IMR-90 (cell line): ENCODE measurements around the gene TMPRSS9. TPM values are rescaled to one million over a fixed set of nuclear protein-coding genes. Genes with fewer than 3 reads are reported as not detected.

ENCODE experiments used
- ATAC-seq: fragments of 200-7000 bp; cut with Tn5 transposase; 2 replicates; pipeline ENCODE4 v1.9.1; 2020; ENCODE audit warnings: low read depth, mild to moderate bottlenecking, moderate library complexity
- BruUV-seq: library from RNA; stranded (reverse); fragments of 400-500 nt; replicated peaks from 2 replicates; lab custom pipeline; 2021; lab: Mats Ljungman, UMichigan
- CTCF ChIA-PET: fragments of 300-600 bp; formaldehyde crosslinking; extraction: SDS; loops from one replicate; lab custom pipeline; 2021; ENCODE audit warnings: antibody characterized with exemption; lab: Yijun Ruan, JAX
- POLR2A ChIA-PET: fragments of 300-600 bp; sonication (Branson Sonifier 250); formaldehyde crosslinking; loops from one replicate; lab custom pipeline; 2022; ENCODE audit warnings: antibody characterized with exemption; ENCODE audit not compliant: unreplicated experiment; lab: Charles Lee
- DNase-seq: peaks from one replicate; pipeline ENCODE4 v3.0.0; 2013
- H2AFZ ChIP-seq: replicated peaks from 2 replicates; pipeline ENCODE3; 2013; ENCODE audit warnings: low read length, mild to moderate bottlenecking; ENCODE audit not compliant: poor library complexity
- H2AK5ac ChIP-seq: 2 replicates; pipeline ENCODE4 v1.6.1; 2013; ENCODE audit warnings: low read depth, low read length, inconsistent platforms
- H2AK9ac ChIP-seq: replicated peaks from 2 replicates; pipeline ENCODE3; 2013; ENCODE audit warnings: mild to moderate bottlenecking, low read depth, low read length, moderate library complexity; ENCODE audit not compliant: poor library complexity
- H2BK120ac ChIP-seq: 2 replicates; pipeline ENCODE4 v1.6.1; 2013; ENCODE audit warnings: low read depth, low read length, inconsistent platforms
- H2BK15ac ChIP-seq: 3 replicates; pipeline ENCODE4 v1.6.1; 2013; ENCODE audit warnings: low read depth, low read length, inconsistent platforms
- H2BK20ac ChIP-seq: 2 replicates; pipeline ENCODE4 v1.6.1; 2013; ENCODE audit warnings: low read depth, mild to moderate bottlenecking, inconsistent platforms, low read length, moderate library complexity
- H2BK5ac ChIP-seq: 2 replicates; pipeline ENCODE4 v1.6.1; 2013; ENCODE audit warnings: mild to moderate bottlenecking, low read depth, low read length, inconsistent platforms; ENCODE audit not compliant: poor library complexity, severe bottlenecking
- H3K14ac ChIP-seq: replicated peaks from 2 replicates; pipeline ENCODE4 v1.6.1; 2013; ENCODE audit warnings: low read depth, low read length, inconsistent platforms
- H3K18ac ChIP-seq: 2 replicates; pipeline ENCODE4 v1.6.1; 2013; ENCODE audit warnings: low read depth, low read length, control low read depth
- H3K23ac ChIP-seq: 2 replicates; pipeline ENCODE4 v1.6.1; 2013; ENCODE audit warnings: low read depth, low read length, inconsistent platforms
- H3K27ac ChIP-seq: 2 replicates; pipeline ENCODE4 v1.5.1; 2013; ENCODE audit warnings: mild to moderate bottlenecking, control low read depth, low read length; ENCODE audit not compliant: insufficient read depth
- H3K27me3 ChIP-seq: 2 replicates; pipeline ENCODE4 v1.6.1; 2013; ENCODE audit warnings: low read length; ENCODE audit not compliant: control insufficient read depth, insufficient read depth
- H3K36me3 ChIP-seq: 2 replicates; pipeline ENCODE4 v1.6.1; 2013; ENCODE audit warnings: low read length, mixed read lengths; ENCODE audit not compliant: control insufficient read depth, insufficient read depth
- H3K4ac ChIP-seq: 2 replicates; pipeline ENCODE4 v1.6.1; 2013; ENCODE audit warnings: low read depth, low read length, inconsistent platforms
- H3K4me1 ChIP-seq: 2 replicates; pipeline ENCODE4 v1.6.1; 2013; ENCODE audit warnings: low read length, mixed read lengths; ENCODE audit not compliant: control insufficient read depth, insufficient read depth
- H3K4me2 ChIP-seq: 2 replicates; pipeline ENCODE4 v1.6.1; 2013; ENCODE audit warnings: low read depth, mild to moderate bottlenecking, control low read depth, low read length, moderate library complexity
- H3K4me3 ChIP-seq: 2 replicates; pipeline ENCODE4 v1.5.1; 2013; ENCODE audit warnings: low read depth, mild to moderate bottlenecking, control low read depth, low read length, moderate library complexity; ENCODE audit not compliant: insufficient read depth
- H3K56ac ChIP-seq: 2 replicates; pipeline ENCODE4 v1.6.1; 2013; ENCODE audit warnings: low read length, inconsistent platforms; ENCODE audit not compliant: insufficient read depth; ENCODE audit errors: extremely low read depth
- H3K79me1 ChIP-seq, 2 experiments: 2 replicates each; pipeline ENCODE4 v1.6.1; 2013; ENCODE audit warnings: low read length in 2 of 2, inconsistent platforms in 1 of 2, low read depth in 1 of 2
- H3K9ac ChIP-seq: 2 replicates; pipeline ENCODE4 v1.6.1; 2013; ENCODE audit warnings: low read depth, low read length, control low read depth
- H3K9me1 ChIP-seq: 2 replicates; pipeline ENCODE4 v1.6.1; 2013; ENCODE audit warnings: low read length, inconsistent platforms; ENCODE audit not compliant: insufficient read depth
- H3K9me3 ChIP-seq: 2 replicates; pipeline ENCODE4 v1.6.1; 2013; ENCODE audit warnings: low read length; ENCODE audit not compliant: control insufficient read depth, insufficient read depth
- H4K20me1 ChIP-seq: 2 replicates; pipeline ENCODE4 v1.6.1; 2013; ENCODE audit warnings: low read length, inconsistent platforms; ENCODE audit not compliant: insufficient read depth
- H4K5ac ChIP-seq: 2 replicates; pipeline ENCODE4 v1.6.1; 2013; ENCODE audit warnings: mild to moderate bottlenecking, low read depth, low read length, control low read depth
- H4K8ac ChIP-seq, 2 experiments: 2 replicates each; pipeline ENCODE4 v1.6.1; 2013; ENCODE audit warnings: low read depth in 2 of 2, low read length in 2 of 2, control low read depth in 1 of 2, inconsistent platforms in 1 of 2
- H4K91ac ChIP-seq: 2 replicates; pipeline ENCODE4 v1.6.1; 2013; ENCODE audit warnings: low read depth, low read length, inconsistent platforms; ENCODE audit not compliant: insufficient read depth
- CEBPB ChIP-seq: IDR thresholded peaks from 2 replicates; pipeline ENCODE4 v1.6.1; 2012; ENCODE audit warnings: low read depth, low read length, improper control_type of control experiment
- CHD1 ChIP-seq: IDR thresholded peaks from 2 replicates; pipeline ENCODE4 v1.6.1; 2012; ENCODE audit warnings: low read depth, low read length, improper control_type of control experiment
- ELK1 ChIP-seq: fragments of 150-350 bp; IDR thresholded peaks from 2 replicates; pipeline ENCODE4 v1.6.1; 2016; ENCODE audit warnings: low read depth, mild to moderate bottlenecking, low read length, moderate library complexity, borderline replicate concordance
- FOS ChIP-seq: fragments of 150-350 bp; IDR thresholded peaks from 2 replicates; pipeline ENCODE4 v1.6.1; 2016; ENCODE audit warnings: low read depth, low read length
- MAZ ChIP-seq: IDR thresholded peaks from 2 replicates; pipeline ENCODE4 v1.6.1; 2012; ENCODE audit warnings: low read depth, mild to moderate bottlenecking, low read length, improper control_type of control experiment, moderate library complexity, borderline replicate concordance
- MXI1 ChIP-seq: IDR thresholded peaks from 2 replicates; pipeline ENCODE4 v1.6.1; 2012; ENCODE audit warnings: low read depth, mild to moderate bottlenecking, low read length, moderate library complexity, borderline replicate concordance
- POLR2A ChIP-seq: IDR thresholded peaks from 2 replicates; pipeline ENCODE4 v1.6.1; 2012; ENCODE audit warnings: mild to moderate bottlenecking, low read depth, low read length
- RFX5 ChIP-seq: IDR thresholded peaks from 2 replicates; pipeline ENCODE4 v1.8.0; 2012; ENCODE audit warnings: low read depth, mild to moderate bottlenecking, low read length, moderate library complexity
- SMC3 ChIP-seq: fragments of 150-350 bp; IDR thresholded peaks from 2 replicates; pipeline ENCODE4 v1.6.1; 2016; ENCODE audit warnings: low read depth, mild to moderate bottlenecking, antibody characterized with exemption, low read length, moderate library complexity
- USF2 ChIP-seq: fragments of 150-350 bp; IDR thresholded peaks from 2 replicates; pipeline ENCODE4 v1.6.1; 2017; ENCODE audit warnings: mild to moderate bottlenecking, antibody characterized with exemption, low read length, low read depth
- WGBS, 2 experiments: methylation state at CpG; one replicate each; pipeline versions ENCODE4 v1.1.5 to v1.1.7; 2013; ENCODE audit warnings: missing lambda C conversion rate in 2 of 2; ENCODE audit not compliant: insufficient read length in 1 of 2; ENCODE audit errors: extremely low coverage in 2 of 2; 5-methylcytosine and 5-hydroxymethylcytosine counted together
- dilution Hi-C: fragments of 300-500 bp; cut with HindIII; formaldehyde crosslinking; loops from one replicate; pipeline ENCODE4 v1.14.3; 2018; ENCODE audit warnings: low sequenced_read_pairs; ENCODE audit not compliant: unreplicated experiment
- in situ Hi-C: fragments of 300-500 bp; cut with MboI; formaldehyde crosslinking; loops from 3 replicates; pipeline ENCODE4 v1.14.3; 2019; ENCODE audit warnings: low sequenced_read_pairs, inconsistent platforms, mixed read lengths
- intact Hi-C: fragments of 100-400 bp; cut with micrococcal nuclease; formaldehyde crosslinking; loops from 2 replicates; pipeline ENCODE4 v1.10.0; 2022
- polyA plus RNA-seq, 3 experiments: library from polyadenylated mRNA; depleted of rRNA; stranded (reverse); fragments of >200 nt; gene quantifications; 2 replicates each; pipeline ENCODE4 v1.2.3, GENCODE V29; 2012; ENCODE audit warnings: low replicate concordance in 1 of 3
- total RNA-seq: library from RNA; depleted of rRNA; stranded (reverse); fragments of >200 nt; gene quantifications from 2 replicates; pipeline ENCODE4 v1.2.3, GENCODE V29; 2012

TMPRSS9 gene
- total and polyA plus RNA-seq, 2 of the 4 experiments (the other 2 are of a cell fraction): not detected

- DNase-seq: peak; percentile 83
- peak within 1 kb of the TSS; percentile 92 for H3K27ac ChIP-seq
- peak within 1 kb of the TSS; percentile 94 for H3K4me3 ChIP-seq
- in situ Hi-C loops (no loop called here), dilution Hi-C loops (no loop called here), intact Hi-C loops (loop anchor here (2.0 to 5.0 kb wide), 3 partner anchors 64 to 308 kb away; no protein-coding TSS in a partner anchor)
- TF ChIP-seq CHD1 (no peak; the same call in 1 of the 2 replicates), USF2 (0 out of 2 replicates have a peak, but pooled peaks have one; percentile 10), RFX5 (no peak), MXI1 (peak; percentile 96), CEBPB (no peak), POLR2A (peak; percentile 69; the same call in 1 of the 2 replicates), MAZ (peak; percentile 37; the same call in 1 of the 2 replicates), FOS (0 out of 2 replicates have a peak, but pooled peaks have one; percentile 2), SMC3 (no peak), ELK1 (no peak)
- H3K79me1 ChIP-seq: peaks cover 32 to 82% of the 10 kb centered on the region in 2 experiments
- H3K23ac ChIP-seq: peak within 1 kb of the TSS; percentile 99
- peak within 1 kb of the TSS; percentile 99 for H2AK5ac ChIP-seq
- H3K9me3 ChIP-seq: no peaks in the 10 kb centered on the region
- H3K4me1 ChIP-seq: peaks cover 4% of the 10 kb centered on the region
- peak within 1 kb of the TSS; percentile 69 for H2BK120ac ChIP-seq
- H4K8ac ChIP-seq: peak within 1 kb of the TSS; percentile 98
- H2BK5ac ChIP-seq: peak within 1 kb of the TSS; percentile 92
- peak within 1 kb of the TSS; percentile 99 for H4K91ac ChIP-seq
- POLR2A ChIA-PET: no interaction called here
- no TSS peak for BruUV-seq
- H3K4ac ChIP-seq: peak within 1 kb of the TSS; percentile 100
- H4K20me1 ChIP-seq: peaks cover 36% of the 10 kb centered on the region
- H2BK20ac ChIP-seq: no peak within 1 kb of the TSS
- 0% methylated on average over 61 of the region's 89 CpGs; no CpG with 5 or more reads in 1 of the 2 experiments for WGBS, 2 experiments
- H3K14ac ChIP-seq: peak within 1 kb of the TSS; percentile 100
- peak within 1 kb of the TSS; percentile 84 for H3K4me2 ChIP-seq
- H3K9me1 ChIP-seq: no peaks in the 10 kb centered on the region
- peak within 1 kb of the TSS; percentile 86 for H4K5ac ChIP-seq
- ATAC-seq: peak; percentile 86
- CTCF ChIA-PET: no interaction called here
- H3K27me3 ChIP-seq: no peaks in the 10 kb centered on the region
- peak within 1 kb of the TSS; percentile 100 for H2AK9ac ChIP-seq
- peak within 1 kb of the TSS; percentile 76 for H3K18ac ChIP-seq
- H2BK15ac ChIP-seq: 0 out of 3 replicates have a peak within 1 kb of the TSS, but pooled peaks have one; percentile 64
- H3K9ac ChIP-seq: peak within 1 kb of the TSS; percentile 98
- peak within 1 kb of the TSS; percentile 99 for H3K56ac ChIP-seq
- peaks cover 22% of the 10 kb centered on the region for H3K36me3 ChIP-seq
- peak within 1 kb of the TSS; percentile 99 for H2AFZ ChIP-seq
These were observed 31.5 kb upstream of the TMPRSS9 start, which contains the start of the genes LSM7 and SPPL2B for GRCh38 chr19:2328401-2329148. LSM7 (minus strand) TSS chr19:2328586; CDS start chr19:2328566, 20 bp downstream. SPPL2B (plus strand) TSS chr19:2328684; CDS start chr19:2328710, 26 bp downstream.
